K562 (cell line): ENCODE data around the gene PHYKPL. TPM values are rescaled to one million over a fixed set of nuclear protein-coding genes. Genes with fewer than 3 reads are reported as not detected.

Source experiments
- ATAC-seq: fragments of 200-7000 bp; cut with Tn5 transposase; 3 replicates; pipeline ENCODE4 v1.9.1; 2020; ENCODE audit warnings: moderate library complexity
- BruUV-seq: library from RNA; stranded (reverse); fragments of 400-500 nt; replicated peaks from 2 replicates; lab custom pipeline; 2021; lab: Mats Ljungman, UMichigan
- CTCF ChIA-PET: fragments of 300-600 bp; formaldehyde crosslinking; extraction: SDS; loops from one replicate; lab custom pipeline; 2021; ENCODE audit warnings: low intra/inter-chr PET ratio; lab: Yijun Ruan, JAX
- POLR2A ChIA-PET: fragments of 300-600, 350-650 bp; sonication (Branson Sonifier 250); formaldehyde crosslinking; extraction: SDS; loops from one replicate; lab custom pipeline; 2021; ENCODE audit warnings: antibody characterized with exemption, inconsistent platforms; lab: Yijun Ruan, JAX
- DNase-seq, 4 experiments: peaks; one replicate each; pipeline versions ENCODE4 v3.0.0 to v3.0.0-alpha.2; 2011 to 2018; ENCODE audit warnings: low spot score in 3 of 4, mixed read lengths in 3 of 4; ENCODE audit errors: extremely low read depth in 1 of 4
- FAIRE-seq: peaks from 2 replicates; lab custom pipeline; 2011; peaks lifted over from hg19 to GRCh38; lab: Jason Lieb, UNC
- H2AFZ ChIP-seq: 2 replicates; pipeline ENCODE4 v1.6.0; 2011; ENCODE audit warnings: low read depth, low read length, control low read depth, inconsistent platforms
- H3K27ac ChIP-seq: fragments of 200-600 bp; 3 replicates; pipeline ENCODE4 v1.8.0; 2011; ENCODE audit warnings: low read depth, mild to moderate bottlenecking, control low read depth, inconsistent platforms, low read length, moderate library complexity, mixed read lengths; ENCODE audit errors: extremely low read depth
- H3K27me3 ChIP-seq, 2 experiments: fragments of 300-600 bp in 1 of 2; 2 replicates in 1 of 2; 3 replicates in 1 of 2; pipeline versions ENCODE4 v1.6.0 to v1.8.0; 2011; ENCODE audit warnings: inconsistent platforms in 2 of 2, low read length in 2 of 2, mild to moderate bottlenecking in 1 of 2, mixed read lengths in 1 of 2, moderate library complexity in 1 of 2; ENCODE audit not compliant: control insufficient read depth in 2 of 2, insufficient read depth in 2 of 2
- H3K36me3 ChIP-seq: fragments of 300-600 bp; 3 replicates; pipeline ENCODE4 v1.8.0; 2011; ENCODE audit warnings: mild to moderate bottlenecking, low read length, inconsistent platforms; ENCODE audit not compliant: control insufficient read depth, insufficient read depth
- H3K4me1 ChIP-seq, 2 experiments: fragments of 200-600 bp in 1 of 2; replicated peaks in 1 of 2; 2 replicates in 1 of 2; 3 replicates in 1 of 2; pipeline versions ENCODE4 v1.5.1 to v1.8.0; 2011; ENCODE audit warnings: inconsistent platforms in 2 of 2, low read length in 2 of 2, mild to moderate bottlenecking in 1 of 2, mixed read lengths in 1 of 2, moderate library complexity in 1 of 2; ENCODE audit not compliant: control insufficient read depth in 2 of 2, insufficient read depth in 2 of 2
- H3K4me2 ChIP-seq: 2 replicates; pipeline ENCODE4 v1.6.1; 2011; ENCODE audit warnings: low read length, control low read depth, inconsistent platforms, mixed read lengths; ENCODE audit not compliant: insufficient read depth
- H3K4me3 ChIP-seq: fragments of 200-600 bp; sonication (generic), shearing (Covaris generic); 2 replicates; pipeline ENCODE4 v1.5.1; 2016; ENCODE audit warnings: control low read depth, inconsistent platforms
- H3K79me2 ChIP-seq: fragments of 200-600 bp; 3 replicates; pipeline ENCODE4 v1.8.0; 2011; ENCODE audit warnings: low read length, inconsistent platforms; ENCODE audit not compliant: control insufficient read depth, insufficient read depth
- H3K9ac ChIP-seq, 2 experiments: 2 replicates each; pipeline versions ENCODE4 v1.6.0 to v1.6.1; 2011; ENCODE audit warnings: low read depth in 2 of 2, low read length in 2 of 2, control low read depth in 1 of 2, inconsistent platforms in 1 of 2, mild to moderate bottlenecking in 1 of 2, mixed read lengths in 1 of 2; ENCODE audit not compliant: insufficient read depth in 1 of 2
- H3K9me1 ChIP-seq: one replicate; pipeline ENCODE4 v1.6.0; 2011; ENCODE audit warnings: inconsistent platforms, mild to moderate bottlenecking, low read length, moderate library complexity; ENCODE audit not compliant: control insufficient read depth, insufficient read depth
- H3K9me3 ChIP-seq: replicated peaks from 2 replicates; pipeline ENCODE4 v1.5.1; 2011; ENCODE audit warnings: low read depth, low read length, inconsistent platforms; ENCODE audit not compliant: control insufficient read depth, insufficient read depth
- H4K20me1 ChIP-seq: replicated peaks from 2 replicates; pipeline ENCODE4 v1.6.1; 2011; ENCODE audit warnings: low read length, inconsistent platforms, mixed read lengths; ENCODE audit not compliant: control insufficient read depth, insufficient read depth
- ARID3A ChIP-seq: IDR thresholded peaks from 2 replicates; pipeline ENCODE4 v1.6.1; 2012; ENCODE audit warnings: low read depth, low read length, improper control_type of control experiment, borderline replicate concordance
- ELK3 ChIP-seq: fragments of 450-650 bp; formaldehyde crosslinking; IDR thresholded peaks from 2 replicates; pipeline ENCODE4 v1.4.0; 2020; ENCODE audit warnings: mild to moderate bottlenecking
- GTF2F1 ChIP-seq: IDR thresholded peaks from 2 replicates; pipeline ENCODE4 v1.6.1; 2011; ENCODE audit warnings: low read depth, low read length, improper control_type of control experiment
- PHF20 ChIP-seq: fragments of 450-650 bp; IDR thresholded peaks from 2 replicates; pipeline ENCODE4 v1.6.1; 2018; ENCODE audit not compliant: partially characterized antibody
- POLR3G ChIP-seq: IDR thresholded peaks from 2 replicates; pipeline ENCODE4 v1.6.1; 2011; ENCODE audit not compliant: insufficient read length, insufficient replicate concordance; ENCODE audit errors: extremely low read depth
- RBM34 ChIP-seq: fragments of 200-400 bp; formaldehyde crosslinking; IDR thresholded peaks from 2 replicates; pipeline ENCODE4 v1.6.1; 2018; ENCODE audit warnings: low read length, borderline replicate concordance; ENCODE audit not compliant: insufficient read depth
- TAF9B ChIP-seq: fragments of 450-650 bp; IDR thresholded peaks from 2 replicates; pipeline ENCODE4 v1.6.1; 2018; ENCODE audit warnings: mild to moderate bottlenecking; ENCODE audit not compliant: partially characterized antibody
- TGIF2 ChIP-seq: sonication (generic); formaldehyde crosslinking; IDR thresholded peaks from 2 replicates; pipeline ENCODE4 v1.8.1; 2022; ENCODE audit warnings: mild to moderate bottlenecking, missing genetic modification reagents, moderate library complexity
- ZBTB34 ChIP-seq: fragments of 250-450 bp; sonication (Bioruptor Pico); IDR thresholded peaks from 2 replicates; pipeline ENCODE4 v1.8.0; 2021; ENCODE audit warnings: mild to moderate bottlenecking, moderate library complexity
- ZNF175 ChIP-seq: fragments of 200-800 bp; sonication (Bioruptor generic); IDR thresholded peaks from 2 replicates; pipeline ENCODE4 v1.6.1; 2016; ENCODE audit warnings: low read depth, mild to moderate bottlenecking, missing genetic modification characterization, missing compliant biosample characterization
- ZNF780A ChIP-seq: fragments of 250-450 bp; sonication (Bioruptor Pico); IDR thresholded peaks from 2 replicates; pipeline ENCODE4 v1.5.0; 2021; ENCODE audit warnings: mild to moderate bottlenecking
- WGBS: fragments of 100-300 bp; shearing (Covaris generic); methylation state at CpG from one replicate; pipeline ENCODE4 v1.1.6; 2016; ENCODE audit warnings: low coverage, mixed read lengths; ENCODE audit not compliant: insufficient coverage; ENCODE audit errors: missing lambda C conversion rate; 5-methylcytosine and 5-hydroxymethylcytosine counted together
- in situ Hi-C: fragments of 300-500 bp; cut with MboI; formaldehyde crosslinking; loops from 4 replicates; pipeline ENCODE4 v1.15.0; 2018; ENCODE audit warnings: inconsistent platforms, mixed read lengths
- intact Hi-C: fragments of 100-400 bp; cut with micrococcal nuclease; formaldehyde crosslinking; loops from 2 replicates; pipeline ENCODE4 v1.14.2; 2022
- polyA plus RNA-seq, 8 experiments: library from polyadenylated mRNA; depleted of rRNA in 4 of 8; stranded (reverse) in 5 of 8; unstranded in 3 of 8; fragments of >200 nt; fragmentation: Nextera tagmentation in 2 of 8; fragmentation: Illumina TruSeq in 1 of 8; extraction: Ambion mirVana in 2 of 8; extraction: Trizol in 1 of 8; gene quantifications; 2 replicates each; pipeline versions ENCODE4 v1.2.1 to v1.2.3, GENCODE V29; 2011 to 2014; ENCODE audit warnings: inconsistent platforms in 1 of 8, missing spikeins in 1 of 8
- total RNA-seq, 7 experiments: library from RNA; depleted of rRNA in 6 of 7; stranded (reverse); fragments of >200 nt in 6 of 7; fragmentation: Illumina TruSeq in 2 of 7; extraction: Trizol in 2 of 7; gene quantifications; 2 replicates each; pipeline versions ENCODE4 v1.2.1 to v1.2.3, GENCODE V29; 2011 to 2021; ENCODE audit warnings: low replicate concordance in 1 of 7

PHYKPL gene
- total and polyA plus RNA-seq, 9 of the 15 experiments (the other 6 are each of a cell fraction or from before 2014, with no cell fraction given) = 4.7 to 34.7 (median 18.6) TPM

- H3K4me1 ChIP-seq = peaks cover 7 to 20% of the 10 kb centered on the region in 2 experiments; a peak in 3 of 5 replicates
- peak overlapping the region in 1 of 2 experiments; percentile 77; a peak in 1 of 4 replicates for H3K9ac ChIP-seq
- H3K36me3 ChIP-seq = peaks cover 81% of the 10 kb centered on the region
- in situ Hi-C loops = no loop called here
- no peak for ATAC-seq
- intact Hi-C loops = no loop called here
- DNase-seq = no peak
- H4K20me1 ChIP-seq = peaks cover 9% of the 10 kb centered on the region
- TF ChIP-seq TGIF2 (CRISPR knock-in tag) = no peak
- TF ChIP-seq ZBTB34 = no peak
- no peak for TF ChIP-seq RBM34
- TF ChIP-seq ZNF175 (CRISPR knock-in tag) = no peak
- TF ChIP-seq GTF2F1 = no peak
- TF ChIP-seq ELK3 (CRISPR knock-in tag) = no peak
- TF ChIP-seq POLR3G = no peak
- TF ChIP-seq PHF20 = no peak
- TF ChIP-seq TAF9B = no peak
- TF ChIP-seq ZNF780A (CRISPR knock-in tag) = no peak
- no peak for TF ChIP-seq ARID3A
- H3K79me2 ChIP-seq = no peaks in the 10 kb centered on the region
- no peak overlapping the region for H3K4me2 ChIP-seq
- no peak overlapping the region; the same call in 2 of the 3 replicates for H3K27ac ChIP-seq
- FAIRE-seq = no peak
- no TSS peak for BruUV-seq
- no peak overlapping the region for H2AFZ ChIP-seq
- WGBS = 83% methylated on average over 5 of the region's 5 CpGs
- POLR2A ChIA-PET = interaction anchor here (0.6 to 13.2 kb wide), 4 partner anchors 9 to 1850 kb away, joined by 3 to 162 read pairs (median 4); partner anchors contain the start of genes HNRNPAB and PHYKPL
- no peak overlapping the region for H3K4me3 ChIP-seq
- peaks cover 5% of the 10 kb centered on the region for H3K9me1 ChIP-seq
- CTCF ChIA-PET = no interaction called here
- no peaks in the 10 kb centered on the region for H3K9me3 ChIP-seq
- H3K27me3 ChIP-seq = no peaks in the 10 kb centered on the region
Observed at GRCh38 chr5:178223196-178223773, 9.3 kb downstream of the PHYKPL start.
